SU-DHL-6 (cell line): ENCODE results near the gene AKAP6.

Experiments used
- CTCF ChIP-seq: fragments of 200-600 bp; sonication (generic); IDR thresholded peaks from one replicate; pipeline ENCODE4 v1.5.1; 2017; ENCODE audit warnings: antibody characterized with exemption, mild to moderate bottlenecking, low read length, moderate library complexity; ENCODE audit not compliant: insufficient read depth, poor library complexity, severe bottlenecking
- EZH2phosphoT487 ChIP-seq: fragments of 200-600 bp; sonication (generic), shearing (Covaris generic); conservative IDR thresholded peaks from 2 replicates; pipeline ENCODE4 v1.6.1; 2018; ENCODE audit warnings: mild to moderate bottlenecking, antibody characterized with exemption, low read length, moderate library complexity, mixed read lengths

GRCh38 chr14:32379447-32379846, 50.3 kb downstream of the AKAP6 start:
- no peak for TF ChIP-seq CTCF
- no peak for TF ChIP-seq EZH2phosphoT487
